ENCODE measurements around the gene ANKHD1.
"Not testable (repeated sequence)": the region's sequence is repeated elsewhere in the genome, so short reads cannot be mapped to it uniquely, and the experiment has no call there.

The ANKHD1 gene

GRCh38 chr5:140381972-140382371 lies 19.7 kb upstream of the ANKHD1 start:
- DNase-seq: no peak

- DNase-seq: no peak
Measured at GRCh38 chr5:140382866-140383265, 18.8 kb upstream of the ANKHD1 start.

- no peak for DNase-seq
Measured at GRCh38 chr5:140383300-140383699, 18.3 kb upstream of the ANKHD1 start.

DNA sequence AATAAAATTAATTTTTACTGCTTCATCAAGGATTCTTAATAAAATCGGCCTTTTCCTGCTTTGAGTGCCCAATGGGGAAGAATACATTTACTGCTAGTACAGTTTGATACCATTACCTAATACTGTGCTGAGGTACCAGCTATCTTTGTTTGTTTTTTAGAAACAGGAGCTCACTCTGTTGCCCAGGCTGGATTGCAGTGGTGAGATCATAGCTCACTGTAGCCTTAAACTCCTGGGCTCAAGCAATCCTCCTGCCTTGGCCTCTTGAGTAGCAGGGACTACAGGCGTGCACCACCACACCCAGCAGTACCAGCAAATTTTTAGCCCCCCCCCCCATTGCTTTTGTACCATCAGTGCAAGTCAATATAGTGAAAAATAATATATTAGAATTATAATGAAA lies 13.6 kb upstream of the ANKHD1 start:
- no peak for DNase-seq

DNA sequence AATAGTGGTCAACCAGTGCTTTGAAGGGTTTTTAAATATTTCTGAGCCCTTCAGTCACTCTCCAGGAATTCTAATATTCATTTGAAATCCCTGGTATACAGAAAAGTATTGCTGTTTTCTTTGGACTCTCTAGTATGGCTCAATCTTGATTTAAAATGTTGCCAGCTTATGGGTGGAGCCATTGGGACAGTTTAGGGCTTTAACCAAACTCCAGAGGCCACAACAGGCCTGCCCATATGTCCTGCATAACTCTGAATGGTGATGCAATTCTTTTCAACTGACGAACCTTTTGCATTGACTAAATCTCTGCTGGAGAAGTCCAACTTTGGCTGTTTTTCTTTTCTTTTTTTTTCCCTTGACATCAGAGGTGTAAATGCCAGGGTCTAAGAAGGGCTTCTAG lies 10.3 kb upstream of the ANKHD1 start:
- DNase-seq: no peak

- DNase-seq: no peak
Measured at GRCh38 chr5:140391732-140392131, 9.9 kb upstream of the ANKHD1 start.

- no peak for DNase-seq
Measured at GRCh38 chr5:140393738-140394137, 7.9 kb upstream of the ANKHD1 start.

DNA sequence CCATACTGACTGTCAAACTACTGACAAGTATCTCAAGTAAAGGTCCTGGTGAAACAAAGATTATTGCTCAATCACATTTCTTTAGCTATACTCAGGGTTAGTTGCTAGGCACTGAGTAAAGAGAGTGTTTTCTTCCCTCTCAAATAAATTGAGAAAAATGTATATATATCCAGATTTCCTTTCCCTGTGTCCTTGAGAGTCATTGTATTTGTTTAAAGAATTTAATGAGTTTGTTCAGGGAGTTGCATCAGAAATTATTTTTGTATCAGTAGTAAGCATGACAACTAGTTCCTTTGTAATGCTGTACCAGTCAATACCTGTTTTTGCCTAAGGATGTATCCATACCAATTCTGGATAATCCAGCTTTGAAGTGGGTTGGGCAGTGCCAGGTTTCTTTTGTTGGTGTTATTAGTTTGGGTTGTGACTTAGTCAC lies 3.2 kb upstream of the ANKHD1 start:
- DNase-seq: no peak

GRCh38 chr5:140399979-140400729 lies 1.5 kb upstream of the ANKHD1 start:
- no peak for DNase-seq

GRCh38 chr5:140400730-140401361 lies 787 bp upstream of the ANKHD1 start:
- DNase-seq: peak; percentile 99

- no peak for DNase-seq
Measured at GRCh38 chr5:140402258-140403074, 833 bp downstream of the ANKHD1 start.

- DNase-seq: no peak
Measured at GRCh38 chr5:140403613-140404012, 2.0 kb downstream of the ANKHD1 start.

DNA sequence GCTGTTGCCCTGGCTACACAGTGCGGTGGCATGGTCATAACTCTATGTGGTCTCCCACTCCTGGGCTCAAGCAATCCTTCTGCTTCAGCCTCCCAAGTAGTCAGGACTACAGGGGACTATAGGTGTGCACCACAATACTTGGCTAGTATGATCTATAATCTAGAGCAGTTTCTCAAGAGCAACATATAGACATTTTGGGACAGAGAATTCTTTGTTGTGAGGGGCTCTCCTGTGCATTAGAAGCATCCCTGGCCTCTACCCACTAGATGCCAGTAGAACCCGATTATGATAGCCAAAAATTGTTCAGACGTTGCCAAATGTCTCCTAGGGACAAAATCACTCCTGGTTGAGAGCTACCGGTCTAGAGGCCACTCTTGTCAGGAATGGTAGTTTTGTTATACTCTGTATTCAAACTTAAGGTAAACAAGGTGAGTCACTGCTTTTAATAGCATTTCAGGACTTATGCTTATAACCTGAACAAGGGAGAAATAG lies 7.2 kb downstream of the ANKHD1 start:
- no peak for DNase-seq

GRCh38 chr5:140413230-140413629 lies 11.6 kb downstream of the ANKHD1 start:
- no peak for DNase-seq

DNA sequence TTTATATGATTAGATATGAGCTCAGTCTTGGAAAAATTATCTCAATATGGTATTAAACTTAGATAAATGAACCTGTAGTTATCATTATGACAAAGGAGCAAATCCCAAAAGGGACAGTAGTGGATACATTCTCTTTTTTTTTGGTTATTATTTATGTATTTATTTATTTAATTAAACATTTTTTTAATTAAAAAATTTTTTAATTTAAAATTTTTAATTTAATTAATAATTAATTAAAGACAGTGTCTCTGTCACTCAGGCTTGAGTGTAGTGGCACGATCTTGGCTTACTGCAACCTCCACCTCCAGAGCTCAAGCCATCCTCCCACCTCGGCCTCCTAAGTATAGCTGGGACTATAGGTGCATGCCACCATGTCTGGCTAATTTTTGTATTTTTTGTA lies 15.6 kb downstream of the ANKHD1 start:
- no peak for DNase-seq

DNA sequence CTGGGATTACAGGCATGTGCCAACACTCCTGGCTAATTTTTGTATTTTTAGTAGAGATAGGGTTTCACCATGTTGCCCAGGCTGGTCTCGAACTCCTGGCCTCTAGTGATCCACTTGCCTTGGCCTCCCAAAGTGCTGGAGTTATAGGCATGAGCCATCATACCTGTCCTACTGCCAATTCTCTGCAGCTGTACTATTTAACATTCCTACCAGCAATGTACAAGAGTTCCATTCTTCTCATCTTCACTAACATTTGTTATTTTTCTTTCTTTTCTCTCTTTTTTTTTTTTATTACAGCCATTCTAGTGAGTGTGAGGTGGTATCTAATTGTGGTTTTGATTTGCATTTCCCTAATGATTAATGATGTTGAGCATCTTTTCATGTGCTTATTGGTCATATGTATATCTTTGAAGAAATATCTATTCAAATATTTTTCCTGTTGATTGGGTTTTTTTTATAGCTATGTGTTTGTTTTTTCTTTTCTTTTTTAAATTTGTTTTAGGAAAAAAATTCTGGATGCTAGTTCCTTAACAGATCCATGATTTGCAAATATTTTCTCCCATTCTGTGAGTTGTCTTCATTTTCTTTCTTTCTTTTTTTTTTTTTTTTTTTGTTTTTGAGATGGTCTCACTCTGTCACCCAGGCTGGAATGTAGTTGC lies 17.4 kb downstream of the ANKHD1 start:
- no peak for DNase-seq

- no peak for DNase-seq
Measured at GRCh38 chr5:140420226-140420570, 18.6 kb downstream of the ANKHD1 start.

GRCh38 chr5:140420665-140421361 lies 19.2 kb downstream of the ANKHD1 start:
- no peak for DNase-seq

DNA sequence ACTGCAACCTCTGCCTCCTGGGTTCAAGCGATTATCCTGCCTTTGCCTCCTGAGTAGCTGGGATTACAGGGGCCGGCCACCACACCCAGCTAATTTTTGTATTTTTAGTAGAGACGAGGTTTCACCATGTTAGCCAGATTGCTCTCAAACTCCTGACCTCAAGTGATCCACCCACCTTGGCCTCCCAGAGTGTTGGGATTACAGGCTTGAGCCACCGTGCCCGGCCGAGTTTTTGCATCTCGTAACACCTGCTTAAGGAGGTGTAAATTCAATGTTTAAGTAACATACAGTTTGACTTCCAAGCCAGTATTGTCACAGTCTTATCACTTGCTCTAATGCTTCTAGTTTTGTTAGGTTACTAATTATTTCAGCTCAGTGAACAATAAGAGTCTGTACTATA lies 19.7 kb downstream of the ANKHD1 start:
- DNase-seq: not testable (repeated sequence)

GRCh38 chr5:140423609-140424008 lies 22.0 kb downstream of the ANKHD1 start:
- no peak for DNase-seq

GRCh38 chr5:140424135-140424534 lies 22.5 kb downstream of the ANKHD1 start:
- DNase-seq: no peak

DNA sequence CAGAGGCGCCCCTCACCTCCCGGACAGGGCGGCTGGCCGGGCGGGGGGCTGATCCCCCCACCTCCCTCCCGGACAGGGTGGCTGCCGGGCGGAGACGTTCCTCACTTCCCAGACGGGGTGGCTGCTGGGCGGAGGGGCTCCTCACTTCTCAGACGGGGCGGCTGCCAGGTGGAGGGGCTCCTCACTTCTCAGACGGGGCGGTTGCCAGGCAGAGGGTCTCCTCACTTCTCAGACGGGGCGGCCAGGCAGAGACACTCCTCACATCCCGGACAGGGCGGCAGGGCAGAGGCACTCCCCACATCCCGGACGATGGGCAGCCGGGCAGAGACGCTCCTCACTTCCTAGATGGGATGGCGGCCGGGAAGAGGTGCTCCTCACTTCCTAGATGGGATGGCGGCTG lies 26.1 kb downstream of the ANKHD1 start:
- not testable (repeated sequence) for DNase-seq

- no peak for DNase-seq
Measured at GRCh38 chr5:140429724-140430123, 28.1 kb downstream of the ANKHD1 start.
